GM06990 (cell line): Measurements from ENCODE around the gene GRM8.

Experiments
- DNase-seq: peaks from one replicate; pipeline ENCODE4 v3.0.0-alpha.2; 2011; ENCODE audit not compliant: insufficient read length; ENCODE audit errors: extremely low read depth
- H3K27me3 ChIP-seq: replicated peaks from 2 replicates; pipeline ENCODE4 v1.6.0; 2011; ENCODE audit warnings: low read length; ENCODE audit not compliant: control insufficient read depth, insufficient read depth
- H3K36me3 ChIP-seq: 2 replicates; pipeline ENCODE4 v1.5.1; 2011; ENCODE audit warnings: low read length; ENCODE audit not compliant: control insufficient read depth, insufficient read depth
- H3K4me3 ChIP-seq: replicated peaks from 2 replicates; pipeline ENCODE4 v1.5.1; 2011; ENCODE audit warnings: low read depth, mild to moderate bottlenecking, control low read depth, low read length
- CTCF ChIP-seq: IDR thresholded peaks from 2 replicates; pipeline ENCODE4 v1.5.1; 2011; ENCODE audit warnings: low read length, control low read depth, mild to moderate bottlenecking, inconsistent platforms; ENCODE audit not compliant: insufficient read depth, poor library complexity, severe bottlenecking

The GRM8 gene

DNA sequence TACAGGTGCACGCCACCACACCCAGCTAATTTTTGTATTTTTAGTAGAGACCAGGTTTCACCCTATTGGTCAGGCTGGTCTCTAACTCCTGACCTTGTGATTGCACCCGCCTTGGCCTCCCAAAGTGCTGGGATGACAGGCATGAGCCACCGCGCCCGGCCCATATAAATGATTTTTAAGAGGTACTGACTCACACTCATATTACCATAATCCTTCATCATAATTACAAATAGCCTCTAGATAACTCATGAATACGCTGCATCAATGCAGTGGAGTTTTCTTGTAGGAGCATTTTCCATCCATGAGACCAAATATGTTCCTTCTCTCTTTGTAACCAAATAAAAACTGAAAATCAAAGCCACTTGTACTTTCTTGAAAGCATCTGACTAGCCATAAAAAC, 193.3 kb downstream of the GRM8 start:
- TF ChIP-seq CTCF, result no peak
- no peaks in the 10 kb centered on the region for H3K27me3 ChIP-seq
- no peak overlapping the region for H3K4me3 ChIP-seq
- no peak for DNase-seq
- no peaks in the 10 kb centered on the region for H3K36me3 ChIP-seq

DNA sequence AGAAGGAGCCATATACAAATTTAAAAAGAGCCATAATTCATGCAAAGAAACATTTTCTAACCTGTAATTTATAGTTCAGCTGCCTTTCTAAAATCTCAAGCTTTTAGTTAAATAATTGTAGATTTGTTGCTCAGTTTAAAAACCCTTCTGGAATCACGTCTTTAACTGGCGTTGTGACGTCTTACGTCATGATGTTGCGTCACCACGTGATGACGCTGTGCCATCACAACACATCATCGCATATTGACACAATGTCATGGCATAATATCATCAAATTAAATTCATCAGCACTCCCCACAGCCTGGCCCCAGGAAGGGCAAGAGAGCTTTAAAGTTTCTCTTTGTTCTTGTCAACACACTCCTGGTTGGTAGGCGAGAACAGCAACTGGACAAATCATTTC, 194.8 kb downstream of the GRM8 start:
- H3K27me3 ChIP-seq, result no peaks in the 10 kb centered on the region
- H3K4me3 ChIP-seq, result no peak overlapping the region
- no peaks in the 10 kb centered on the region for H3K36me3 ChIP-seq
- DNase-seq, result no peak
- no peak for TF ChIP-seq CTCF

GRCh38 chr7:127056202-127056601, 196.5 kb downstream of the GRM8 start:
- TF ChIP-seq CTCF, result no peak
- H3K4me3 ChIP-seq, result no peak overlapping the region

GRCh38 chr7:127047521-127047920, 205.2 kb downstream of the GRM8 start:
- DNase-seq, result no peak
- Histone ChIP-seq H3K27me3 (no peaks in the 10 kb centered on the region), H3K36me3 (no peaks in the 10 kb centered on the region), H3K4me3 (no peak overlapping the region)
- no peak for TF ChIP-seq CTCF

More at GRCh38 chr7:127056202-127056601, 196.5 kb downstream of the GRM8 start:
- H3K36me3 ChIP-seq, result no peaks in the 10 kb centered on the region
- no peak for DNase-seq
- H3K27me3 ChIP-seq, result no peaks in the 10 kb centered on the region

GRCh38 chr7:127041689-127042452, 210.9 kb downstream of the GRM8 start:
- H3K36me3 ChIP-seq, result no peaks in the 10 kb centered on the region
- no peak for DNase-seq
- no peak overlapping the region for H3K4me3 ChIP-seq
- no peaks in the 10 kb centered on the region for H3K27me3 ChIP-seq
- no peak for TF ChIP-seq CTCF
